Measurements from ENCODE around the gene ASCL2. TPM values are rescaled to one million over a fixed set of nuclear protein-coding genes. Genes with fewer than 3 reads are reported as not detected.
A peak's percentile ranks its signal among the peaks of the same experiment; 100 is the strongest.

Gene ASCL2
- total RNA-seq, 2 experiments from 2014 or later = 2.7 to 3.4 TPM

DNA sequence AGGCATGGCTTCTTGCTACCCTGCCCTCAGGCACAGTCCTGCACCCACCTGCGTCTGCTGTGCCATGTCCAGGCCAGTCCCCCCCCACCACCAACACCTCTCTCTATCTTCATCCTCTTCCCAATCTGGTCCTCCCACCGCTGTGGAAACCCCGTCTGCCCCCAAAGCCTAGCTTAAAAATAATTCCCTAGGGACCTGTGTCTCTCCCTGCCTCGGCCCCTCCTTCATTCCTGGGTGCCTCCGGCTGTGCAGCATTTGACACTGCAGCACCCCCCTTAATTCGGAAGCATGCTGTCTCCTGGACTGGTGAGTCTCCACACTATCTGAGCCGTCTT is 2.5 kb upstream of the ASCL2 start:
- no peak for DNase-seq
- TF ChIP-seq, protein P1, sequence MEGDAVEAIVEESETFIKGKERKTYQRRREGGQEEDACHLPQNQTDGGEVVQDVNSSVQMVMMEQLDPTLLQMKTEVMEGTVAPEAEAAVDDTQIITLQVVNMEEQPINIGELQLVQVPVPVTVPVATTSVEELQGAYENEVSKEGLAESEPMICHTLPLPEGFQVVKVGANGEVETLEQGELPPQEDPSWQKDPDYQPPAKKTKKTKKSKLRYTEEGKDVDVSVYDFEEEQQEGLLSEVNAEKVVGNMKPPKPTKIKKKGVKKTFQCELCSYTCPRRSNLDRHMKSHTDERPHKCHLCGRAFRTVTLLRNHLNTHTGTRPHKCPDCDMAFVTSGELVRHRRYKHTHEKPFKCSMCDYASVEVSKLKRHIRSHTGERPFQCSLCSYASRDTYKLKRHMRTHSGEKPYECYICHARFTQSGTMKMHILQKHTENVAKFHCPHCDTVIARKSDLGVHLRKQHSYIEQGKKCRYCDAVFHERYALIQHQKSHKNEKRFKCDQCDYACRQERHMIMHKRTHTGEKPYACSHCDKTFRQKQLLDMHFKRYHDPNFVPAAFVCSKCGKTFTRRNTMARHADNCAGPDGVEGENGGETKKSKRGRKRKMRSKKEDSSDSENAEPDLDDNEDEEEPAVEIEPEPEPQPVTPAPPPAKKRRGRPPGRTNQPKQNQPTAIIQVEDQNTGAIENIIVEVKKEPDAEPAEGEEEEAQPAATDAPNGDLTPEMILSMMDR (IDR thresholded peaks at IDR 0.05) = no peak
- CTCF ChIA-PET = no interaction called here
- ATAC-seq = no peak
- Mint-ChIP-seq H3K9me3 (no peaks in the 10 kb centered on the region), H3K4me1 (ENCODE audit: low read depth) (peaks cover 13% of the 10 kb centered on the region), H3K36me3 (ENCODE audit: low read depth) (no peaks in the 10 kb centered on the region), H3K27ac (no peak overlapping the region), H3K4me3 (no peak overlapping the region), H3K27me3 (peaks cover 18% of the 10 kb centered on the region)
- intact Hi-C loops (cut with micrococcal nuclease) = no loop called here
- POLR2A ChIA-PET = interaction anchor here (0.6 kb wide), 1 partner anchor 133 kb away, joined by 4 read pairs; no protein-coding TSS in a partner anchor

DNA sequence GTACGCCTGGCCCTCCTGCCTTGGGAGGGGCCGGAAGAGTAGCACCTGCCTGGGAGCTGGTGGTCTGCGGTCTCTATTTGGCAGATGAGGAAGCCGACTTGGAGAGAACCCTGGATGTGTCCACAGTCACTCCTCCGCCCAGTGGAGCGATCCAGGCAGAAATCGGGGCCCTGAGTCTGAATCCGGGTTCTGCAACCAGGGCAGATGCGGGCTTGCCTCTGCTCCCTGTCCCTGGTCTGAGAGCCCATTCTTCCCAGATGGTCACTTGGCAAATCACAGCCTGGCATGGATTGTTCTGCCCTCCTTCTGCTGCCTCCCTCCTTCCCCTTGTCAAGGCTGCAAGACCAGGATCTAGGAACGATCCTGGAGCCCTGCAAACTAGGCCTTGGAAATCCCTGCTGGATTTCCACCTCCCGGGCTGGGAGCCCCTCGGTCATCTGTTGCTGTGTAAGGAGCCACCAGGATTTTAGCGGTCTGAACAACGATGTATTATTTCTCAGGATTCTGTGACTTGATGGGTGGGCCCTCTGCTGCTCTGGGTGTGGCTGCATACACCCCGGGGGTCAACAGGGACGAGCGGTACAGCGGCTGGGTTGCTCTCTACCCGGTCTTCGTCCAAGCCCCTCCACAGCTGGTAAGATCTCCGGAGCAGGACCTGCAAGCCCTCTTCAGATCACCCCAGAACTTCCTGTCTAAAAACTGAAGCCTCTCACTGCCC is 2.0 kb upstream of the ASCL2 start:
- Mint-ChIP-seq H3K36me3 (ENCODE audit: low read depth) (no peaks in the 10 kb centered on the region), H3K27me3 (peaks cover 18% of the 10 kb centered on the region), H3K9me3 (no peaks in the 10 kb centered on the region), H3K27ac (no peak overlapping the region), H3K4me3 (no peak overlapping the region), H3K4me1 (ENCODE audit: low read depth) (peaks cover 13% of the 10 kb centered on the region)
- POLR2A ChIA-PET = no interaction called here
- no peak for ATAC-seq
- TF ChIP-seq, protein P1 (IDR thresholded peaks at IDR 0.05) = no peak
- DNase-seq = no peak
- intact Hi-C loops (cut with micrococcal nuclease) = no loop called here
- CTCF ChIA-PET = no interaction called here

- H3K27me3 Mint-ChIP-seq = peaks cover 18% of the 10 kb centered on the region
- no peaks in the 10 kb centered on the region for H3K9me3 Mint-ChIP-seq
- peak overlapping the region; percentile 28 for H3K4me3 Mint-ChIP-seq
- no peak for ATAC-seq
- ChIA-PET POLR2A (no interaction called here), CTCF (no interaction called here)
- H3K27ac Mint-ChIP-seq = no peak overlapping the region
- no peak for DNase-seq
- intact Hi-C loops (cut with micrococcal nuclease) = no loop called here
- TF ChIP-seq, protein P1 (IDR thresholded peaks at IDR 0.05) = no peak
- H3K4me1 Mint-ChIP-seq (ENCODE audit: low read depth) = peaks cover 16% of the 10 kb centered on the region
- H3K36me3 Mint-ChIP-seq (ENCODE audit: low read depth) = no peaks in the 10 kb centered on the region
These were observed 1.2 kb upstream of the ASCL2 start for GRCh38 chr11:2271327-2272227.

DNA sequence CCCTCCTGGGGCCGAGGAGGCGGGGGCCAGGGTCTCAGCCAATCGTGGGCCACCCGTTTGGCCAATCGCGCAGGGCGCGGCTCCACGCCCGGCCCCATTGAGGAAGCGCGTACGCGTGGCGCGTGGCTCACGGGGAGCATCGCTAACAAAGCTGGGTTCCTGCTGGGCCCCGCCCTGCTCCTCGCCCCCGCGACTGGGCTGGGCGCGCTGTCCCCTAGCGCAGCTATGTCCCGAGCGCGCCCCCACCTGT is 614 bp upstream of the ASCL2 start:
- ChIA-PET POLR2A (no interaction called here), CTCF (no interaction called here)
- Mint-ChIP-seq H3K27ac (no peak overlapping the region), H3K27me3 (peaks cover 18% of the 10 kb centered on the region), H3K9me3 (no peaks in the 10 kb centered on the region), H3K4me1 (ENCODE audit: low read depth) (peaks cover 22% of the 10 kb centered on the region), H3K4me3 (no peak overlapping the region), H3K36me3 (ENCODE audit: low read depth) (no peaks in the 10 kb centered on the region)
- intact Hi-C loops (cut with micrococcal nuclease) = no loop called here
- peak; percentile 35 for ATAC-seq
- TF ChIP-seq, protein P1 (IDR thresholded peaks at IDR 0.05) = no peak
- peak; percentile 48 for DNase-seq

Measured in activated CD8-positive, alpha-beta T cell treated with anti-CD3 and anti-CD28 coated beads for 36 hours (primary cell).